ENCODE data around the gene PLVAP.

The PLVAP gene

GRCh38 chr19:17320435-17320834 is 56.7 kb downstream of the PLVAP start:
- Histone ChIP-seq H3K36me3 (ENCODE audit: control insufficient read depth, insufficient read depth, low read length) (no peaks in the 10 kb centered on the region), H3K27ac (no peak overlapping the region)

GRCh38 chr19:17319473-17320238 is 57.5 kb downstream of the PLVAP start:
- H3K27ac ChIP-seq: no peak overlapping the region
- no peaks in the 10 kb centered on the region for H3K9me3 ChIP-seq (ENCODE audit: control insufficient read depth, low read length)
- no peaks in the 10 kb centered on the region for H3K79me2 ChIP-seq
- no peaks in the 10 kb centered on the region for H3K27me3 ChIP-seq (ENCODE audit: control insufficient read depth, insufficient read depth, low read length)
- H3K4me2 ChIP-seq (ENCODE audit: low read length): no peak overlapping the region
- H3K9ac ChIP-seq: no peak overlapping the region
- no peaks in the 10 kb centered on the region for H3K36me3 ChIP-seq (ENCODE audit: control insufficient read depth, insufficient read depth, low read length)
- H3K4me1 ChIP-seq: no peaks in the 10 kb centered on the region
- no peak overlapping the region for H3K4me3 ChIP-seq (ENCODE audit: low read depth, low read length)
- H2AFZ ChIP-seq: no peak overlapping the region
- no peak for TF ChIP-seq CTCF (IDR thresholded peaks at IDR 0.05)

More at GRCh38 chr19:17320435-17320834, 56.7 kb downstream of the PLVAP start:
- no peaks in the 10 kb centered on the region for H3K27me3 ChIP-seq (ENCODE audit: control insufficient read depth, insufficient read depth, low read length)
- H3K79me2 ChIP-seq: no peaks in the 10 kb centered on the region
- no peak overlapping the region for H3K4me2 ChIP-seq (ENCODE audit: low read length)
- H3K4me3 ChIP-seq (ENCODE audit: low read depth, low read length): no peak overlapping the region
- no peak overlapping the region for H3K9ac ChIP-seq
- H3K9me3 ChIP-seq (ENCODE audit: control insufficient read depth, low read length): no peaks in the 10 kb centered on the region
- no peak for TF ChIP-seq CTCF (IDR thresholded peaks at IDR 0.05)
- no peaks in the 10 kb centered on the region for H3K4me1 ChIP-seq
- no peak overlapping the region for H2AFZ ChIP-seq

- Histone ChIP-seq H3K27me3 (ENCODE audit: control insufficient read depth, insufficient read depth, low read length) (no peaks in the 10 kb centered on the region), H3K4me1 (no peaks in the 10 kb centered on the region), H3K27ac (no peak overlapping the region), H3K4me2 (ENCODE audit: low read length) (no peak overlapping the region), H2AFZ (no peak overlapping the region), H3K9me3 (ENCODE audit: control insufficient read depth, low read length) (no peaks in the 10 kb centered on the region), H3K9ac (no peak overlapping the region), H3K36me3 (ENCODE audit: control insufficient read depth, insufficient read depth, low read length) (no peaks in the 10 kb centered on the region), H3K4me3 (ENCODE audit: low read depth, low read length) (no peak overlapping the region), H3K79me2 (no peaks in the 10 kb centered on the region)
- TF ChIP-seq CTCF (IDR thresholded peaks at IDR 0.05): no peak
These were observed 58.2 kb downstream of the PLVAP start for GRCh38 chr19:17318966-17319365.

- Histone ChIP-seq H3K27ac (no peak overlapping the region), H3K4me2 (ENCODE audit: low read length) (no peak overlapping the region), H3K4me1 (peaks cover 3% of the 10 kb centered on the region), H3K27me3 (ENCODE audit: control insufficient read depth, insufficient read depth, low read length) (no peaks in the 10 kb centered on the region), H3K79me2 (peaks cover 20% of the 10 kb centered on the region), H3K4me3 (ENCODE audit: low read depth, low read length) (no peak overlapping the region), H3K36me3 (ENCODE audit: control insufficient read depth, insufficient read depth, low read length) (no peaks in the 10 kb centered on the region), H3K9ac (no peak overlapping the region), H2AFZ (no peak overlapping the region), H3K9me3 (ENCODE audit: control insufficient read depth, low read length) (no peaks in the 10 kb centered on the region)
- TF ChIP-seq CTCF (IDR thresholded peaks at IDR 0.05): no peak
These were observed 63.0 kb downstream of the PLVAP start for GRCh38 chr19:17314007-17314593.
